ENCODE data around the gene CYP4F12.
"Not testable (repeated sequence)": the region's sequence is repeated elsewhere in the genome, so short reads cannot be mapped to it uniquely, and the experiment has no call there.

CYP4F12 gene

GRCh38 chr19:15666186-15666585 is 6.7 kb upstream of the CYP4F12 start:
- H3K4me1 ChIP-seq (ENCODE audit: control insufficient read depth, insufficient read depth, low read length) = no peaks in the 10 kb centered on the region
- H3K27ac ChIP-seq (ENCODE audit: low read depth, low read length) = no peak overlapping the region
- H3K36me3 ChIP-seq (ENCODE audit: control insufficient read depth, insufficient read depth, low read length) = no peaks in the 10 kb centered on the region
- no peak overlapping the region for H3K4me3 ChIP-seq (ENCODE audit: low read length)
- no peaks in the 10 kb centered on the region for H3K27me3 ChIP-seq (ENCODE audit: control insufficient read depth, insufficient read depth, low read length)
- no peak overlapping the region for H3K9ac ChIP-seq (ENCODE audit: low read length)

GRCh38 chr19:15666883-15667282 is 6.0 kb upstream of the CYP4F12 start:
- H3K9ac ChIP-seq (ENCODE audit: low read length) = no peak overlapping the region
- H3K4me3 ChIP-seq (ENCODE audit: low read length) = no peak overlapping the region
- H3K4me1 ChIP-seq (ENCODE audit: control insufficient read depth, insufficient read depth, low read length) = peaks cover 1% of the 10 kb centered on the region
- H3K36me3 ChIP-seq (ENCODE audit: control insufficient read depth, insufficient read depth, low read length) = no peaks in the 10 kb centered on the region
- H3K27ac ChIP-seq (ENCODE audit: low read depth, low read length) = no peak overlapping the region
- H3K27me3 ChIP-seq (ENCODE audit: control insufficient read depth, insufficient read depth, low read length) = no peaks in the 10 kb centered on the region

- Histone ChIP-seq H3K27me3 (ENCODE audit: control insufficient read depth, insufficient read depth, low read length) (no peaks in the 10 kb centered on the region), H3K4me1 (ENCODE audit: control insufficient read depth, insufficient read depth, low read length) (peaks cover 13% of the 10 kb centered on the region)
These were observed 3.4 kb upstream of the CYP4F12 start for GRCh38 chr19:15669440-15669839.

GRCh38 chr19:15669891-15670290 is 3.0 kb upstream of the CYP4F12 start:
- H3K4me1 ChIP-seq (ENCODE audit: control insufficient read depth, insufficient read depth, low read length) = peaks cover 13% of the 10 kb centered on the region
- H3K9ac ChIP-seq (ENCODE audit: low read length) = no peak overlapping the region
- no peak overlapping the region for H3K27ac ChIP-seq (ENCODE audit: low read depth, low read length)
- no peaks in the 10 kb centered on the region for H3K36me3 ChIP-seq (ENCODE audit: control insufficient read depth, insufficient read depth, low read length)
- no peaks in the 10 kb centered on the region for H3K27me3 ChIP-seq (ENCODE audit: control insufficient read depth, insufficient read depth, low read length)
- no peak overlapping the region for H3K4me3 ChIP-seq (ENCODE audit: low read length)

More at GRCh38 chr19:15669440-15669839, 3.4 kb upstream of the CYP4F12 start:
- no peaks in the 10 kb centered on the region for H3K36me3 ChIP-seq (ENCODE audit: control insufficient read depth, insufficient read depth, low read length)
- no peak overlapping the region for H3K27ac ChIP-seq (ENCODE audit: low read depth, low read length)
- H3K9ac ChIP-seq (ENCODE audit: low read length) = no peak overlapping the region
- no peak overlapping the region for H3K4me3 ChIP-seq (ENCODE audit: low read length)

- H3K27me3 ChIP-seq (ENCODE audit: control insufficient read depth, insufficient read depth, low read length) = no peaks in the 10 kb centered on the region
- no peak overlapping the region for H3K9ac ChIP-seq (ENCODE audit: low read length)
- peaks cover 13% of the 10 kb centered on the region for H3K4me1 ChIP-seq (ENCODE audit: control insufficient read depth, insufficient read depth, low read length)
- no peak overlapping the region for H3K27ac ChIP-seq (ENCODE audit: low read depth, low read length)
- H3K4me3 ChIP-seq (ENCODE audit: low read length) = no peak overlapping the region
- H3K36me3 ChIP-seq (ENCODE audit: control insufficient read depth, insufficient read depth, low read length) = no peaks in the 10 kb centered on the region
These were observed 1.6 kb upstream of the CYP4F12 start for GRCh38 chr19:15671237-15671821.

- peaks cover 13% of the 10 kb centered on the region for H3K4me1 ChIP-seq (ENCODE audit: control insufficient read depth, insufficient read depth, low read length)
- no peaks in the 10 kb centered on the region for H3K36me3 ChIP-seq (ENCODE audit: control insufficient read depth, insufficient read depth, low read length)
- no peaks in the 10 kb centered on the region for H3K27me3 ChIP-seq (ENCODE audit: control insufficient read depth, insufficient read depth, low read length)
- peak overlapping the region; percentile 70 for H3K27ac ChIP-seq (ENCODE audit: low read depth, low read length)
- peak overlapping the region; percentile 1 for H3K9ac ChIP-seq (ENCODE audit: low read length)
- peak overlapping the region; percentile 6 for H3K4me3 ChIP-seq (ENCODE audit: low read length)
These were observed 852 bp upstream of the CYP4F12 start for GRCh38 chr19:15671891-15672579.

- Histone ChIP-seq H3K27me3 (ENCODE audit: control insufficient read depth, insufficient read depth, low read length) (no peaks in the 10 kb centered on the region), H3K4me1 (ENCODE audit: control insufficient read depth, insufficient read depth, low read length) (peaks cover 13% of the 10 kb centered on the region), H3K9ac (ENCODE audit: low read length) (peak overlapping the region; percentile 58), H3K36me3 (ENCODE audit: control insufficient read depth, insufficient read depth, low read length) (peaks cover 2% of the 10 kb centered on the region), H3K4me3 (ENCODE audit: low read length) (peak overlapping the region; percentile 68), H3K27ac (ENCODE audit: low read depth, low read length) (peak overlapping the region; percentile 70)
These were observed 328 bp downstream of the CYP4F12 start for GRCh38 chr19:15673176-15673654.

- Histone ChIP-seq H3K36me3 (ENCODE audit: control insufficient read depth, insufficient read depth, low read length) (peaks cover 6% of the 10 kb centered on the region), H3K27me3 (ENCODE audit: control insufficient read depth, insufficient read depth, low read length) (no peaks in the 10 kb centered on the region), H3K4me3 (ENCODE audit: low read length) (no peak overlapping the region), H3K4me1 (ENCODE audit: control insufficient read depth, insufficient read depth, low read length) (peaks cover 13% of the 10 kb centered on the region), H3K27ac (ENCODE audit: low read depth, low read length) (no peak overlapping the region), H3K9ac (ENCODE audit: low read length) (no peak overlapping the region)
These were observed 2.7 kb downstream of the CYP4F12 start for GRCh38 chr19:15675560-15675959.

- H3K27me3 ChIP-seq (ENCODE audit: control insufficient read depth, insufficient read depth, low read length) = no peaks in the 10 kb centered on the region
- no peak overlapping the region for H3K9ac ChIP-seq (ENCODE audit: low read length)
- H3K27ac ChIP-seq (ENCODE audit: low read depth, low read length) = no peak overlapping the region
- no peaks in the 10 kb centered on the region for H3K4me1 ChIP-seq (ENCODE audit: control insufficient read depth, insufficient read depth, low read length)
- peaks cover 11% of the 10 kb centered on the region for H3K36me3 ChIP-seq (ENCODE audit: control insufficient read depth, insufficient read depth, low read length)
- no peak overlapping the region for H3K4me3 ChIP-seq (ENCODE audit: low read length)
These were observed 6.2 kb downstream of the CYP4F12 start for GRCh38 chr19:15679089-15679488.

GRCh38 chr19:15679865-15680264 is 7.0 kb downstream of the CYP4F12 start:
- H3K27me3 ChIP-seq (ENCODE audit: control insufficient read depth, insufficient read depth, low read length); H3K4me3 ChIP-seq (ENCODE audit: low read length); H3K4me1 ChIP-seq (ENCODE audit: control insufficient read depth, insufficient read depth, low read length); H3K27ac ChIP-seq (ENCODE audit: low read depth, low read length); H3K9ac ChIP-seq (ENCODE audit: low read length): not testable (repeated sequence)
- peaks cover 11% of the 10 kb centered on the region for H3K36me3 ChIP-seq (ENCODE audit: control insufficient read depth, insufficient read depth, low read length)

GRCh38 chr19:15680478-15681322 is 7.8 kb downstream of the CYP4F12 start:
- Histone ChIP-seq H3K4me1 (ENCODE audit: control insufficient read depth, insufficient read depth, low read length) (no peaks in the 10 kb centered on the region), H3K27ac (ENCODE audit: low read depth, low read length) (no peak overlapping the region), H3K27me3 (ENCODE audit: control insufficient read depth, insufficient read depth, low read length) (no peaks in the 10 kb centered on the region), H3K36me3 (ENCODE audit: control insufficient read depth, insufficient read depth, low read length) (peaks cover 11% of the 10 kb centered on the region), H3K9ac (ENCODE audit: low read length) (no peak overlapping the region), H3K4me3 (ENCODE audit: low read length) (no peak overlapping the region)

GRCh38 chr19:15683411-15683810 is 10.5 kb downstream of the CYP4F12 start:
- Histone ChIP-seq H3K4me1 (ENCODE audit: control insufficient read depth, insufficient read depth, low read length) (no peaks in the 10 kb centered on the region), H3K27ac (ENCODE audit: low read depth, low read length) (no peak overlapping the region), H3K27me3 (ENCODE audit: control insufficient read depth, insufficient read depth, low read length) (no peaks in the 10 kb centered on the region), H3K9ac (ENCODE audit: low read length) (no peak overlapping the region), H3K4me3 (ENCODE audit: low read length) (no peak overlapping the region), H3K36me3 (ENCODE audit: control insufficient read depth, insufficient read depth, low read length) (peaks cover 18% of the 10 kb centered on the region)

Measured in rectal smooth muscle tissue (tissue), 1 donor.